Astrocyte (in vitro differentiated cells and primary cell): ENCODE data around the gene SPATA31E1. TPM values are rescaled to one million over a fixed set of nuclear protein-coding genes. Genes with fewer than 3 reads are reported as not detected.

Experiments
- DNase-seq: peaks from one replicate; pipeline ENCODE4 v3.0.0-alpha.2; 2010; ENCODE audit warnings: low read depth
- FAIRE-seq: peaks from 2 replicates; lab custom pipeline; 2011; peaks lifted over from hg19 to GRCh38; lab: Jason Lieb, UNC
- H2AFZ ChIP-seq: 2 replicates; pipeline ENCODE4 v1.6.0; 2012; ENCODE audit warnings: low read depth, low read length, inconsistent platforms
- H3K27ac ChIP-seq: 2 replicates; pipeline ENCODE4 v1.5.1; 2011; ENCODE audit warnings: low read depth, low read length, inconsistent platforms
- H3K27me3 ChIP-seq: 2 replicates; pipeline ENCODE4 v1.6.0; 2011; ENCODE audit warnings: low read length, inconsistent platforms; ENCODE audit not compliant: insufficient read depth
- H3K36me3 ChIP-seq: 2 replicates; pipeline ENCODE4 v1.5.1; 2011; ENCODE audit warnings: low read length, inconsistent platforms; ENCODE audit not compliant: insufficient read depth
- H3K4me1 ChIP-seq: 2 replicates; pipeline ENCODE4 v1.5.1; 2011; ENCODE audit warnings: low read length, inconsistent platforms; ENCODE audit not compliant: insufficient read depth
- H3K4me2 ChIP-seq: 2 replicates; pipeline ENCODE4 v1.6.0; 2012; ENCODE audit warnings: low read length, inconsistent platforms
- H3K4me3 ChIP-seq: 2 replicates; pipeline ENCODE4 v1.5.1; 2011; ENCODE audit warnings: low read depth, mild to moderate bottlenecking, low read length, inconsistent platforms; ENCODE audit not compliant: insufficient read depth
- H3K79me2 ChIP-seq: 2 replicates; pipeline ENCODE4 v1.6.0; 2012; ENCODE audit warnings: mild to moderate bottlenecking, low read length, inconsistent platforms; ENCODE audit not compliant: insufficient read depth
- H3K9ac ChIP-seq: 2 replicates; pipeline ENCODE4 v1.6.0; 2012; ENCODE audit warnings: mild to moderate bottlenecking, low read length, inconsistent platforms
- H3K9me3 ChIP-seq: 2 replicates; pipeline ENCODE4 v1.5.1; 2012; ENCODE audit warnings: low read depth, mild to moderate bottlenecking, low read length, inconsistent platforms; ENCODE audit not compliant: insufficient read depth
- H4K20me1 ChIP-seq: 2 replicates; pipeline ENCODE4 v1.6.0; 2012; ENCODE audit warnings: low read length, inconsistent platforms; ENCODE audit not compliant: insufficient read depth
- H3K27ac Mint-ChIP-seq: one replicate; pipeline ENCODE4 v1.8.0; 2021; ENCODE audit warnings: mild to moderate bottlenecking, mixed read lengths; ENCODE audit not compliant: unreplicated experiment
- H3K27me3 Mint-ChIP-seq: one replicate; pipeline ENCODE4 v1.8.0; 2021; ENCODE audit warnings: low read depth, mixed read lengths; ENCODE audit not compliant: unreplicated experiment
- H3K36me3 Mint-ChIP-seq: one replicate; pipeline ENCODE4 v1.8.0; 2021; ENCODE audit warnings: low read depth, mixed read lengths; ENCODE audit not compliant: unreplicated experiment
- H3K4me1 Mint-ChIP-seq: one replicate; pipeline ENCODE4 v1.8.0; 2021; ENCODE audit warnings: low read depth, mixed read lengths; ENCODE audit not compliant: unreplicated experiment
- H3K4me3 Mint-ChIP-seq: one replicate; pipeline ENCODE4 v1.8.0; 2021; ENCODE audit warnings: mild to moderate bottlenecking, moderate library complexity, mixed read lengths; ENCODE audit not compliant: unreplicated experiment
- H3K9me3 Mint-ChIP-seq: one replicate; pipeline ENCODE4 v1.8.0; 2021; ENCODE audit warnings: mild to moderate bottlenecking, mixed read lengths; ENCODE audit not compliant: unreplicated experiment
- EZH2 ChIP-seq: IDR thresholded peaks from 2 replicates; pipeline ENCODE4 v1.6.1; 2012; ENCODE audit warnings: mild to moderate bottlenecking, low read length, inconsistent platforms; ENCODE audit not compliant: insufficient read depth
- total RNA-seq: library from RNA; stranded (reverse); gene quantifications from 2 replicates; pipeline ENCODE4 v1.2.1, GENCODE V29; 2021
- TF ChIP-seq, protein P1 (sequence below): IDR thresholded peaks from 2 replicates; pipeline ENCODE4 v1.5.1; 2011; ENCODE audit warnings: low read depth, mild to moderate bottlenecking, inconsistent platforms, low read length, moderate library complexity; ENCODE audit not compliant: insufficient read depth

Gene SPATA31E1
- total RNA-seq, 1 donor from 2014 or later, result not detected

DNA sequence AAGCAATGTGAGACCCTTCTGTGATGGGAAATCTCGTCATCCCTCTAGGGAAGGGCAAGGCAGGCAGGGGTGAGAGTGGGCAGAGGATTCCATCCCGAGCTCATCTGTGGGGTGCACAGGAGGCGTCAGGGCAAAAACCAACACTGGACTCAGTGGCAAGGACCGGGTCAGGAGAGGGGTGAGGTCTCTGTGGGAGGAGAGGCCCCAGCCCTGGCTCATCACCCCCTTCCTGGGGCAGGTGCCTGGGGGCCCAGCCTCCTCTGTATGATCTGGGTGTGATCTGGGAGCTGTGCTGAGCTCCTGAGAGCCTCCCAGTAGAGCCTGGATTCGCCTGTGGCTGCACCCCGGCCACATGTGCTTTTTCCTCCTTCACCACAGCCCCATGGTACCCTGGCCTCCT, 597 bp downstream of the SPATA31E1 start:
- H3K79me2 ChIP-seq, result no peaks in the 10 kb centered on the region
- no peaks in the 10 kb centered on the region for H3K36me3 Mint-ChIP-seq
- TF ChIP-seq EZH2, result no peak
- TF ChIP-seq, protein P1, sequence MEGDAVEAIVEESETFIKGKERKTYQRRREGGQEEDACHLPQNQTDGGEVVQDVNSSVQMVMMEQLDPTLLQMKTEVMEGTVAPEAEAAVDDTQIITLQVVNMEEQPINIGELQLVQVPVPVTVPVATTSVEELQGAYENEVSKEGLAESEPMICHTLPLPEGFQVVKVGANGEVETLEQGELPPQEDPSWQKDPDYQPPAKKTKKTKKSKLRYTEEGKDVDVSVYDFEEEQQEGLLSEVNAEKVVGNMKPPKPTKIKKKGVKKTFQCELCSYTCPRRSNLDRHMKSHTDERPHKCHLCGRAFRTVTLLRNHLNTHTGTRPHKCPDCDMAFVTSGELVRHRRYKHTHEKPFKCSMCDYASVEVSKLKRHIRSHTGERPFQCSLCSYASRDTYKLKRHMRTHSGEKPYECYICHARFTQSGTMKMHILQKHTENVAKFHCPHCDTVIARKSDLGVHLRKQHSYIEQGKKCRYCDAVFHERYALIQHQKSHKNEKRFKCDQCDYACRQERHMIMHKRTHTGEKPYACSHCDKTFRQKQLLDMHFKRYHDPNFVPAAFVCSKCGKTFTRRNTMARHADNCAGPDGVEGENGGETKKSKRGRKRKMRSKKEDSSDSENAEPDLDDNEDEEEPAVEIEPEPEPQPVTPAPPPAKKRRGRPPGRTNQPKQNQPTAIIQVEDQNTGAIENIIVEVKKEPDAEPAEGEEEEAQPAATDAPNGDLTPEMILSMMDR, result no peak
- H3K4me3 ChIP-seq, result no peak overlapping the region
- H3K36me3 ChIP-seq, result no peaks in the 10 kb centered on the region
- H2AFZ ChIP-seq, result no peak overlapping the region
- no peak overlapping the region for H3K4me3 Mint-ChIP-seq
- H3K4me2 ChIP-seq, result no peak overlapping the region
- peaks cover 6% of the 10 kb centered on the region for H3K9me3 ChIP-seq
- no peaks in the 10 kb centered on the region for H4K20me1 ChIP-seq
- peaks cover 13% of the 10 kb centered on the region for H3K4me1 Mint-ChIP-seq
- peaks cover 17% of the 10 kb centered on the region for H3K27me3 Mint-ChIP-seq
- no peak overlapping the region for H3K9ac ChIP-seq
- no peak overlapping the region for H3K27ac Mint-ChIP-seq
- no peak for DNase-seq
- H3K4me1 ChIP-seq, result peaks cover 4% of the 10 kb centered on the region
- no peak overlapping the region for H3K27ac ChIP-seq
- H3K9me3 Mint-ChIP-seq, result peaks cover 3% of the 10 kb centered on the region
- no peak for FAIRE-seq
- H3K27me3 ChIP-seq, result no peaks in the 10 kb centered on the region

DNA sequence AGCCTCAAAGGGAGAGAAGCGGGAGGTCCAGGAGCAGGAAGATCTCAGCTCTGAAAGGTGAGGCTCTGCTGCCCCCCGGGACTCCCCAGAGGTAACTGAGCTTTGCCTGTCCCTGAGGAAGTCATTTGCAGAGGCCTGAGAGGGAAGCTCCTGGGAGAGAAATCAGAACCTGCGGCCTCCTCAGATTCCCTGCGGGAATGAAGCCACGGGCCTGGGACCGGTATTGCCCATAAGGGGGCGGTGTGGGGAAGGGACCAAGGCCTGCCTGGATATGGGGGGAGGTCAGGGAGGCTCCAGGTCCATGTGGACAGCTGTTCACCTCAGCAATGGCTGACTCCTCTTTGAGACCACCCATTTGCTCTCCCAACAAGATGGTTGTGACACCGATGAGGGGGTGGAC, 1.3 kb downstream of the SPATA31E1 start:
- no peaks in the 10 kb centered on the region for H3K79me2 ChIP-seq
- no peaks in the 10 kb centered on the region for H3K36me3 Mint-ChIP-seq
- H2AFZ ChIP-seq, result no peak overlapping the region
- H3K27ac ChIP-seq, result no peak overlapping the region
- H3K9me3 Mint-ChIP-seq, result no peaks in the 10 kb centered on the region
- H3K4me1 ChIP-seq, result no peaks in the 10 kb centered on the region
- no peak overlapping the region for H3K27ac Mint-ChIP-seq
- H3K4me2 ChIP-seq, result no peak overlapping the region
- peaks cover 9% of the 10 kb centered on the region for H3K4me1 Mint-ChIP-seq
- H3K9me3 ChIP-seq, result no peaks in the 10 kb centered on the region
- FAIRE-seq, result no peak
- no peaks in the 10 kb centered on the region for H3K36me3 ChIP-seq
- no peaks in the 10 kb centered on the region for H3K27me3 ChIP-seq
- DNase-seq, result no peak
- H3K4me3 Mint-ChIP-seq, result no peak overlapping the region
- peaks cover 24% of the 10 kb centered on the region for H3K27me3 Mint-ChIP-seq
- no peak for TF ChIP-seq EZH2
- TF ChIP-seq, protein P1, result no peak
- H3K9ac ChIP-seq, result no peak overlapping the region
- H4K20me1 ChIP-seq, result no peaks in the 10 kb centered on the region
- H3K4me3 ChIP-seq, result no peak overlapping the region

DNA sequence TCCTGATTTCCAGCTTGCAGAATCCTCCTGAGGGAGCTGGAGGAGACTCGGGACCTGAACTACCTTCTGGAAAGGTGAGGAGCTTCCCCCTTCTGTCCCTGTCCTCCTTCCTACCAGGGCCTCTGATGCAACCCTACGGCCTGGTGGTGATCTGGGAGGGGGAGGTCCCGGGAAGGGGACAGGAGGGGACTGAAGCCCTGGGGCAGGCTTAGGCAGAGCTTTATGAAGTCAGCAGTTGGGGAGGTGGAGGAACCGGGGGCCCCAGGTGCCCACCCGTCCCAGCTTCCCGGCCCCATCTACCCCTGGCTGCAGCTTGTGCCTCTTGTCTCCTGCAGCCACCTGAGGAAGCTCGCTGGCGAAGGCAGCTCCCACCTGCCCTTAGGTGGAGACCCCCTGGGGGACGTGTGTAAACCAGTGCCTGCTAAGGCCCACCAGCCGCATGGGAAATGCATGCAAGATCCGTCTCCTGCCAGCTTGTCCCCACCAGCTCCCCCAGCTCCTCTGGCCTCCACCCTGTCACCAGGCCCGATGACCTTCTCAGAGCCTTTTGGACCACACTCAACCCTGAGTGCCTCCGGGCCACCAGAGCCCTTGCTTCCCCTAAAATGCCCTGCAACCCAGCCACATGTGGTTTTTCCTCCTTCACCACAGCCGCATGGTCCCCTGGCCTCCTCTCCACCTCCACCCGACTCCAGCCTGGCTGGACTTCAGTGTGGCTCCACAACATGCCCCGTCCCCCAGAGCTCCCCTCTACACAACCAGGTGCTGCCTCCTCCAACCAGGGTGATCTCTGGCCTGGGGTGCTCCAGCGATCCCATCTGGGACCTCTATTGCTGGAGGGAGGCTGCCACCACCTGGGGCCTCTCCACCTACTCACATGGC, 2.1 kb downstream of the SPATA31E1 start:
- H3K27ac Mint-ChIP-seq, result no peak overlapping the region
- Histone ChIP-seq H4K20me1 (no peaks in the 10 kb centered on the region), H3K27me3 (no peaks in the 10 kb centered on the region), H3K79me2 (no peaks in the 10 kb centered on the region), H3K4me1 (no peaks in the 10 kb centered on the region), H2AFZ (no peak overlapping the region), H3K4me3 (no peak overlapping the region), H3K4me2 (no peak overlapping the region), H3K36me3 (no peaks in the 10 kb centered on the region), H3K9me3 (no peaks in the 10 kb centered on the region), H3K27ac (no peak overlapping the region), H3K9ac (no peak overlapping the region)
- H3K36me3 Mint-ChIP-seq, result no peaks in the 10 kb centered on the region
- H3K4me3 Mint-ChIP-seq, result no peak overlapping the region
- H3K27me3 Mint-ChIP-seq, result peaks cover 29% of the 10 kb centered on the region
- H3K9me3 Mint-ChIP-seq, result no peaks in the 10 kb centered on the region
- FAIRE-seq (no peak), DNase-seq (no peak)
- H3K4me1 Mint-ChIP-seq, result peaks cover 4% of the 10 kb centered on the region
- TF ChIP-seq, protein P1, result no peak
